ENCODE measurements around the gene ITGA3. TPM values are rescaled to one million over a fixed set of nuclear protein-coding genes. Genes with fewer than 3 reads are reported as not detected.

ITGA3 gene
- total RNA-seq, 1 experiment from 2014 or later = 392 TPM

GRCh38 chr17:50072130-50072529 lies 16.2 kb downstream of the ITGA3 start:
- Histone ChIP-seq H3K27ac (ENCODE audit: low read depth, low read length) (no peak overlapping the region), H3K79me2 (ENCODE audit: insufficient read depth, low read length) (peaks cover 66% of the 10 kb centered on the region), H3K9ac (ENCODE audit: low read length) (no peak overlapping the region), H4K20me1 (ENCODE audit: insufficient read depth) (no peaks in the 10 kb centered on the region), H3K27me3 (ENCODE audit: insufficient read depth, low read length) (no peaks in the 10 kb centered on the region), H3K36me3 (ENCODE audit: control insufficient read depth in 1 of 2, insufficient read depth in 2 of 2, low read length in 2 of 2) (peaks cover 81 to 91% of the 10 kb centered on the region in 2 experiments), H3K4me1 (ENCODE audit: control insufficient read depth in 1 of 2, insufficient read depth in 2 of 2, low read length in 2 of 2) (peaks cover 1 to 5% of the 10 kb centered on the region in 2 experiments; a peak in 2 of 4 replicates), H3K9me2 (ENCODE audit: insufficient read depth) (no peaks in the 10 kb centered on the region), H3K9me3 (ENCODE audit: control insufficient read depth in 1 of 2, insufficient read depth in 1 of 2, low read depth in 1 of 2, low read length in 2 of 2) (no peaks in the 10 kb centered on the region), H2AFZ (ENCODE audit: low read depth, low read length, poor library complexity, severe bottlenecking) (no peak overlapping the region), H3K4me3 (replicated peaks in 1 of 2; ENCODE audit: low read depth in 1 of 2, low read length in 2 of 2) (no peak overlapping the region), H3K4me2 (ENCODE audit: low read length) (no peak overlapping the region)
- TF ChIP-seq RAD21 (IDR thresholded peaks at IDR 0.05; ENCODE audit: low read depth) (no peak), JUND (IDR thresholded peaks at IDR 0.05) (no peak), SRF (IDR thresholded peaks at IDR 0.05; ENCODE audit: low read depth) (no peak), EZH2 (IDR thresholded peaks at IDR 0.05) (no peak), POLR2AphosphoS5 (IDR thresholded peaks at IDR 0.05; ENCODE audit: low read depth, low read length) (no peak), ZNF274 (IDR thresholded peaks at IDR 0.05; ENCODE audit: low read depth, low read length) (no peak), ELF1 (IDR thresholded peaks at IDR 0.05; ENCODE audit: borderline replicate concordance, low read depth) (no peak), YY1 (IDR thresholded peaks at IDR 0.05; ENCODE audit: extremely low read depth, insufficient replicate concordance, low read depth, low read length) (no peak), SIN3A (IDR thresholded peaks at IDR 0.05; ENCODE audit: low read depth) (no peak), POLR2A (IDR thresholded peaks at IDR 0.05; ENCODE audit: borderline replicate concordance, extremely low read depth, insufficient read depth, insufficient read length) (no peak), SP1 (IDR thresholded peaks at IDR 0.05; ENCODE audit: low read depth) (no peak), TCF7L2 (IDR thresholded peaks at IDR 0.05; ENCODE audit: borderline replicate concordance, extremely low read depth, insufficient read depth, insufficient read length) (no peak), EGR1 (IDR thresholded peaks at IDR 0.05; ENCODE audit: low read depth) (no peak), REST (IDR thresholded peaks at IDR 0.05; ENCODE audit: low read depth) (no peak), EZH2phosphoT487 (IDR thresholded peaks at IDR 0.05; ENCODE audit: borderline replicate concordance) (no peak), FOSL1 (IDR thresholded peaks at IDR 0.05; ENCODE audit: low read depth) (no peak)
- TF ChIP-seq, protein P1, sequence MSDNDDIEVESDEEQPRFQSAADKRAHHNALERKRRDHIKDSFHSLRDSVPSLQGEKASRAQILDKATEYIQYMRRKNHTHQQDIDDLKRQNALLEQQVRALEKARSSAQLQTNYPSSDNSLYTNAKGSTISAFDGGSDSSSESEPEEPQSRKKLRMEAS (IDR thresholded peaks at IDR 0.05) = no peak
- TF ChIP-seq, protein P2, sequence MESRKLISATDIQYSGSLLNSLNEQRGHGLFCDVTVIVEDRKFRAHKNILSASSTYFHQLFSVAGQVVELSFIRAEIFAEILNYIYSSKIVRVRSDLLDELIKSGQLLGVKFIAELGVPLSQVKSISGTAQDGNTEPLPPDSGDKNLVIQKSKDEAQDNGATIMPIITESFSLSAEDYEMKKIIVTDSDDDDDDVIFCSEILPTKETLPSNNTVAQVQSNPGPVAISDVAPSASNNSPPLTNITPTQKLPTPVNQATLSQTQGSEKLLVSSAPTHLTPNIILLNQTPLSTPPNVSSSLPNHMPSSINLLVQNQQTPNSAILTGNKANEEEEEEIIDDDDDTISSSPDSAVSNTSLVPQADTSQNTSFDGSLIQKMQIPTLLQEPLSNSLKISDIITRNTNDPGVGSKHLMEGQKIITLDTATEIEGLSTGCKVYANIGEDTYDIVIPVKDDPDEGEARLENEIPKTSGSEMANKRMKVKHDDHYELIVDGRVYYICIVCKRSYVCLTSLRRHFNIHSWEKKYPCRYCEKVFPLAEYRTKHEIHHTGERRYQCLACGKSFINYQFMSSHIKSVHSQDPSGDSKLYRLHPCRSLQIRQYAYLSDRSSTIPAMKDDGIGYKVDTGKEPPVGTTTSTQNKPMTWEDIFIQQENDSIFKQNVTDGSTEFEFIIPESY (IDR thresholded peaks at IDR 0.05; ENCODE audit: extremely low read depth, insufficient replicate concordance, low read length) = no peak
- TF ChIP-seq, protein P3, sequence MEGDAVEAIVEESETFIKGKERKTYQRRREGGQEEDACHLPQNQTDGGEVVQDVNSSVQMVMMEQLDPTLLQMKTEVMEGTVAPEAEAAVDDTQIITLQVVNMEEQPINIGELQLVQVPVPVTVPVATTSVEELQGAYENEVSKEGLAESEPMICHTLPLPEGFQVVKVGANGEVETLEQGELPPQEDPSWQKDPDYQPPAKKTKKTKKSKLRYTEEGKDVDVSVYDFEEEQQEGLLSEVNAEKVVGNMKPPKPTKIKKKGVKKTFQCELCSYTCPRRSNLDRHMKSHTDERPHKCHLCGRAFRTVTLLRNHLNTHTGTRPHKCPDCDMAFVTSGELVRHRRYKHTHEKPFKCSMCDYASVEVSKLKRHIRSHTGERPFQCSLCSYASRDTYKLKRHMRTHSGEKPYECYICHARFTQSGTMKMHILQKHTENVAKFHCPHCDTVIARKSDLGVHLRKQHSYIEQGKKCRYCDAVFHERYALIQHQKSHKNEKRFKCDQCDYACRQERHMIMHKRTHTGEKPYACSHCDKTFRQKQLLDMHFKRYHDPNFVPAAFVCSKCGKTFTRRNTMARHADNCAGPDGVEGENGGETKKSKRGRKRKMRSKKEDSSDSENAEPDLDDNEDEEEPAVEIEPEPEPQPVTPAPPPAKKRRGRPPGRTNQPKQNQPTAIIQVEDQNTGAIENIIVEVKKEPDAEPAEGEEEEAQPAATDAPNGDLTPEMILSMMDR (IDR thresholded peaks at IDR 0.05 in 2 of 3, conservative IDR thresholded peaks at IDR 0.05 in 1 of 3; ENCODE audit: borderline replicate concordance in 1 of 3, insufficient read depth in 1 of 3, low read depth in 2 of 3, low read length in 2 of 3) = no peak
- ATAC-seq (no peak), DNase-seq (ENCODE audit: low read depth, low spot score) (no peak)
- intact Hi-C loops (cut with micrococcal nuclease) = no loop called here
- POLR2A ChIA-PET = no interaction called here
- CTCF ChIA-PET = no interaction called here
- BruUV-seq (replicated peaks) = no TSS peak
- RAD21 ChIA-PET (ENCODE audit: low non-redundant PET in 1 of 2, low total read pairs in 2 of 2, uncharacterized antibody in 2 of 2, unreplicated experiment in 2 of 2) = no interaction called here
